ENCODE data around the gene SP5.

DNA sequence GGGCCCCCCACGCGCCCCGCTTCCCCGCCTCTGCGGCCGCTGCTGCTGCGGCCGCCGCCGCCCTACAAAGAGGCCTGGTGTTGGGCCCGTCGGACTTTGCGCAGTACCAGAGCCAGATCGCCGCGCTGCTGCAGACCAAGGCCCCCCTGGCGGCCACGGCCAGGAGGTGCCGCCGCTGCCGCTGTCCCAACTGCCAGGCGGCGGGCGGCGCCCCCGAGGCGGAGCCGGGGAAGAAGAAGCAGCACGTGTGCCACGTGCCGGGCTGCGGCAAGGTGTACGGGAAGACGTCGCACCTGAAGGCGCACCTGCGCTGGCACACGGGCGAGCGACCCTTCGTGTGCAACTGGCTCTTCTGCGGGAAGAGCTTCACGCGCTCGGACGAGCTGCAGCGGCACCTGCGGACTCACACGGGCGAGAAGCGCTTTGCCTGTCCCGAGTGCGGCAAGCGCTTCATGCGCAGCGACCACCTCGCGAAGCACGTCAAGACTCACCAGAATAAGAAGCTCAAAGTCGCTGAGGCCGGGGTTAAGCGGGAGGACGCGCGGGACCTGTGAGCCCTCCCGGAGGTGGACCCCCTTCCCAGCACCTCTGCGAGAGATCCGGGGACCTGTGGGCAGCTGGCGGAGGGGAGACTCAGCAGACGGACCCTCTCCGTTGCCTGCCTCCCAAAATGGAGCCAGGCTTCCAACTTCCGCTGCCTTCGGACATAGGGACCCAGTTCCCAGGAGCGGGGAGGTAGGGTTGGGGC, 1.9 kb downstream of the SP5 start:
- TF ChIP-seq, protein P1, sequence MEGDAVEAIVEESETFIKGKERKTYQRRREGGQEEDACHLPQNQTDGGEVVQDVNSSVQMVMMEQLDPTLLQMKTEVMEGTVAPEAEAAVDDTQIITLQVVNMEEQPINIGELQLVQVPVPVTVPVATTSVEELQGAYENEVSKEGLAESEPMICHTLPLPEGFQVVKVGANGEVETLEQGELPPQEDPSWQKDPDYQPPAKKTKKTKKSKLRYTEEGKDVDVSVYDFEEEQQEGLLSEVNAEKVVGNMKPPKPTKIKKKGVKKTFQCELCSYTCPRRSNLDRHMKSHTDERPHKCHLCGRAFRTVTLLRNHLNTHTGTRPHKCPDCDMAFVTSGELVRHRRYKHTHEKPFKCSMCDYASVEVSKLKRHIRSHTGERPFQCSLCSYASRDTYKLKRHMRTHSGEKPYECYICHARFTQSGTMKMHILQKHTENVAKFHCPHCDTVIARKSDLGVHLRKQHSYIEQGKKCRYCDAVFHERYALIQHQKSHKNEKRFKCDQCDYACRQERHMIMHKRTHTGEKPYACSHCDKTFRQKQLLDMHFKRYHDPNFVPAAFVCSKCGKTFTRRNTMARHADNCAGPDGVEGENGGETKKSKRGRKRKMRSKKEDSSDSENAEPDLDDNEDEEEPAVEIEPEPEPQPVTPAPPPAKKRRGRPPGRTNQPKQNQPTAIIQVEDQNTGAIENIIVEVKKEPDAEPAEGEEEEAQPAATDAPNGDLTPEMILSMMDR (IDR thresholded peaks at IDR 0.05): peak; percentile 39 to 70 (median 51)
- TF ChIP-seq POLR2AphosphoS5 (IDR thresholded peaks at IDR 0.05): peak in 1 of 2 donors; percentile 11

All from esophagus muscularis mucosa (tissue), 3 donors.